Activated T-helper 9 cell treated with anti-CD3 and anti-CD28 coated beads, Interleukin-2, amount 50 U/mL, for 16 hours (primary cell): Measurements from ENCODE around the gene SEC14L5.
"Not testable (repeated sequence)": the region's sequence is repeated elsewhere in the genome, so short reads cannot be mapped to it uniquely, and the experiment has no call there.

Source experiments
- DNase-seq: peaks from one replicate; pipeline ENCODE4 v3.0.0-alpha.2; 2020; ENCODE audit warnings: low read depth

SEC14L5 gene

GRCh38 chr16:4957720-4958509 lies at the start of gene SEC14L5:
SEC14L5 (plus strand) TSS chr16:4958330; CDS start chr16:4959324, 994 bp downstream.
- peak; percentile 80 for DNase-seq

GRCh38 chr16:4908854-4909401 lies 49.2 kb upstream of the SEC14L5 start:
- no peak for DNase-seq

- DNase-seq, result no peak
Measured at GRCh38 chr16:4909825-4910224, 48.3 kb upstream of the SEC14L5 start.

- DNase-seq, result no peak
Measured at GRCh38 chr16:4910828-4911227, 47.3 kb upstream of the SEC14L5 start.

- no peak for DNase-seq
Measured at GRCh38 chr16:4911970-4912386, 46.2 kb upstream of the SEC14L5 start.

- no peak for DNase-seq
Measured at GRCh38 chr16:4913130-4913773, 44.9 kb upstream of the SEC14L5 start.

- no peak for DNase-seq
Measured at GRCh38 chr16:4913774-4914525, 44.2 kb upstream of the SEC14L5 start.

GRCh38 chr16:4914528-4915225 lies 43.5 kb upstream of the SEC14L5 start:
- DNase-seq, result no peak

- DNase-seq, result no peak
Measured at GRCh38 chr16:4915226-4915761, 42.8 kb upstream of the SEC14L5 start.

GRCh38 chr16:4917117-4917516 lies 41.0 kb upstream of the SEC14L5 start:
- no peak for DNase-seq

- no peak for DNase-seq
Measured at GRCh38 chr16:4918781-4919251, 39.3 kb upstream of the SEC14L5 start.

- DNase-seq, result no peak
Measured at GRCh38 chr16:4920826-4921225, 37.3 kb upstream of the SEC14L5 start.

- DNase-seq, result no peak
Measured at GRCh38 chr16:4922721-4923342, 35.3 kb upstream of the SEC14L5 start.

- DNase-seq, result no peak
Measured at GRCh38 chr16:4923853-4924252, 34.3 kb upstream of the SEC14L5 start.

- DNase-seq, result no peak
Measured at GRCh38 chr16:4924593-4925292, 33.4 kb upstream of the SEC14L5 start.

GRCh38 chr16:4925293-4925607 lies 32.9 kb upstream of the SEC14L5 start:
- no peak for DNase-seq

GRCh38 chr16:4925791-4926190 lies 32.3 kb upstream of the SEC14L5 start:
- no peak for DNase-seq

GRCh38 chr16:4926928-4927327 lies 31.2 kb upstream of the SEC14L5 start:
- no peak for DNase-seq

GRCh38 chr16:4927661-4928060 lies 30.5 kb upstream of the SEC14L5 start:
- DNase-seq, result no peak

- DNase-seq, result no peak
Measured at GRCh38 chr16:4928227-4928626, 29.9 kb upstream of the SEC14L5 start.

GRCh38 chr16:4929619-4930018 lies 28.5 kb upstream of the SEC14L5 start:
- not testable (repeated sequence) for DNase-seq
